ENCODE measurements around the gene MT3. TPM values are rescaled to one million over a fixed set of nuclear protein-coding genes. Genes with fewer than 3 reads are reported as not detected.

Gene MT3
- total and polyA plus RNA-seq, 2 of the 8 experiments (the other 6 are each of a cell fraction or from before 2014, with no cell fraction given): 0.17 TPM; not detected in 1

GRCh38 chr16:56631197-56631596 lies 41.9 kb downstream of the MT3 start:
- Histone ChIP-seq H3K79me1 (ENCODE audit: low read depth, low read length) (no peaks in the 10 kb centered on the region), H4K91ac (replicated peaks; ENCODE audit: insufficient read length, low read length) (no peak overlapping the region), H4K8ac (ENCODE audit: extremely low read depth, insufficient read depth, low read length) (no peak overlapping the region), H3K18ac (ENCODE audit: extremely low read depth, low read length) (no peak overlapping the region), H3K9me3 (ENCODE audit: insufficient read depth in 2 of 2, low read depth in 1 of 2, low read length in 1 of 2) (no peaks in the 10 kb centered on the region), H3K4me3 (ENCODE audit: extremely low read depth in 1 of 4, insufficient read depth in 2 of 4, low read depth in 3 of 4, low read length in 4 of 4) (no peak overlapping the region), H2BK120ac (replicated peaks; ENCODE audit: low read depth, low read length) (no peak overlapping the region), H4K20me1 (replicated peaks in 1 of 2; ENCODE audit: control insufficient read depth in 1 of 2, insufficient read depth in 2 of 2, low read length in 2 of 2) (peaks cover 11 to 24% of the 10 kb centered on the region in 2 experiments), H3K23me2 (ENCODE audit: low read depth, low read length) (peaks cover 4% of the 10 kb centered on the region; the same call in 1 of the 2 replicates), H2BK15ac (ENCODE audit: low read length) (no peak overlapping the region), H2AK5ac (ENCODE audit: low read depth, low read length) (no peak overlapping the region), H3K4me2 (ENCODE audit: insufficient read depth in 1 of 2, low read depth in 2 of 2, low read length in 2 of 2) (no peak overlapping the region; a peak in 1 of 4 replicates), H3K4ac (replicated peaks; ENCODE audit: insufficient read length, low read depth, low read length) (no peak overlapping the region), H4K5ac (ENCODE audit: insufficient read length, low read depth, low read length) (no peak overlapping the region), H3K27ac (ENCODE audit: low read depth, low read length) (no peak overlapping the region), H2AFZ (ENCODE audit: low read length) (no peak overlapping the region), H3K4me1 (replicated peaks in 1 of 4; ENCODE audit: control insufficient read depth in 3 of 4, insufficient read depth in 4 of 4, low read length in 3 of 4) (peaks cover 0 to 16% (median 7%) of the 10 kb centered on the region in 4 experiments; a peak in 6 of 7 replicates), H2BK12ac (ENCODE audit: low read depth, low read length) (no peak overlapping the region), H3K9ac (replicated peaks in 1 of 4; ENCODE audit: extremely low read depth in 1 of 4, low read depth in 3 of 4, low read length in 3 of 4) (no peak overlapping the region), H2BK20ac (ENCODE audit: low read length) (no peak overlapping the region), H3K56ac (replicated peaks; ENCODE audit: insufficient read length, low read depth, low read length) (no peak overlapping the region), H3K36me3 (ENCODE audit: control insufficient read depth in 2 of 4, insufficient read depth in 4 of 4, low read length in 3 of 4) (no peaks in the 10 kb centered on the region; a peak in 1 of 8 replicates), H3K23ac (ENCODE audit: insufficient read length) (no peak overlapping the region), H3K27me3 (replicated peaks in 1 of 4; ENCODE audit: control insufficient read depth in 3 of 4, extremely low read depth in 1 of 4, insufficient read depth in 3 of 4, low read length in 3 of 4) (peaks cover 88 to 98% (median 96%) of the 10 kb centered on the region in 4 experiments), H3K14ac (ENCODE audit: insufficient read length) (no peak overlapping the region), H2BK5ac (ENCODE audit: low read depth, low read length) (no peak overlapping the region), H3K79me2 (ENCODE audit: control insufficient read depth in 1 of 2, insufficient read depth in 2 of 2, low read length in 2 of 2) (no peaks in the 10 kb centered on the region)
- no peak for FAIRE-seq
- WGBS, 2 experiments (ENCODE audit: extremely low coverage in 1 of 2, insufficient coverage in 1 of 2, insufficient read length in 1 of 2, insufficient replicate concordance in 2 of 2, low coverage in 1 of 2, low lambda C conversion rate in 2 of 2, missing lambda C conversion rate in 1 of 2): 35% methylated on average over 10 of the region's 10 CpGs; no CpG with 5 or more reads in 1 of the 2 experiments
- POLR2A ChIA-PET (ENCODE audit: partially characterized antibody): interaction anchor here (1.1 to 1.8 kb wide), 4 partner anchors 9 to 55 kb away, joined by 3 read pairs; no protein-coding TSS in a partner anchor
- TF ChIP-seq CTBP2 (IDR thresholded peaks at IDR 0.05; ENCODE audit: borderline replicate concordance, insufficient read depth, insufficient read length, low read length) (no peak), GABPA (IDR thresholded peaks at IDR 0.05; ENCODE audit: borderline replicate concordance, insufficient read depth, low read length) (no peak), RNF2 (IDR thresholded peaks at IDR 0.05; ENCODE audit: borderline replicate concordance, low read depth, low read length, missing control alignments, poor library complexity, severe bottlenecking) (peak; percentile 67), RBBP5 (IDR thresholded peaks at IDR 0.05; ENCODE audit: borderline replicate concordance, low read depth, low read length) (no peak), RXRA (IDR thresholded peaks at IDR 0.05; ENCODE audit: insufficient read depth, low read depth, low read length) (no peak), SIN3A (conservative IDR thresholded peaks at IDR 0.05 in 1 of 2, IDR thresholded peaks at IDR 0.05 in 1 of 2; ENCODE audit: low read depth in 1 of 2, low read length in 2 of 2) (no peak)
- CTCF ChIA-PET (ENCODE audit: partially characterized antibody): interaction anchor here (0.6 to 3.1 kb wide), 6 partner anchors 9 to 70 kb away, joined by 3 to 12 read pairs (median 7); no protein-coding TSS in a partner anchor
- DNase-seq (ENCODE audit: low read depth in 1 of 2, low spot score in 2 of 2): no peak

All from H1 (cell line).